Parathyroid adenoma (tissue), 2 donors: ENCODE measurements around the gene NAMPT.

Experiments
- H2AFZ ChIP-seq: fragments of 300-600 bp; sonication (generic); one replicate; pipeline ENCODE4 v1.7.0; 2017; ENCODE audit warnings: antibody characterized with exemption, mild to moderate bottlenecking
- H3K27ac ChIP-seq: fragments of 300-600 bp; sonication (generic); one replicate; pipeline ENCODE4 v1.7.0; 2017
- H3K27me3 ChIP-seq: fragments of 300-600 bp; sonication (generic); one replicate; pipeline ENCODE4 v1.7.0; 2017; ENCODE audit warnings: low read length; ENCODE audit not compliant: control insufficient read depth, insufficient read depth
- H3K36me3 ChIP-seq: fragments of 300-600 bp; sonication (generic); one replicate; pipeline ENCODE4 v1.7.0; 2017; ENCODE audit warnings: low read length; ENCODE audit not compliant: control insufficient read depth, insufficient read depth
- H3K4me1 ChIP-seq: fragments of 300-600 bp; sonication (generic); one replicate; pipeline ENCODE4 v1.7.0; 2017; ENCODE audit warnings: control low read depth
- H3K4me2 ChIP-seq: fragments of 300-600 bp; sonication (generic); one replicate; pipeline ENCODE4 v1.7.0; 2017; ENCODE audit warnings: low read length
- H3K4me3 ChIP-seq: fragments of 300-600 bp; sonication (generic); one replicate; pipeline ENCODE4 v1.7.0; 2017; ENCODE audit warnings: low read depth, low read length
- H3K79me2 ChIP-seq: fragments of 300-600 bp; sonication (generic); one replicate; pipeline ENCODE4 v1.7.0; 2017; ENCODE audit warnings: control low read depth
- H3K9ac ChIP-seq: fragments of 300-600 bp; sonication (generic); one replicate; pipeline ENCODE4 v1.7.0; 2017; ENCODE audit warnings: mild to moderate bottlenecking
- H3K9me3 ChIP-seq: fragments of 300-600 bp; sonication (generic); one replicate; pipeline ENCODE4 v1.7.0; 2017; ENCODE audit warnings: low read length; ENCODE audit not compliant: control insufficient read depth
- CTCF ChIP-seq: fragments of 300-600 bp; sonication (generic); IDR thresholded peaks from one replicate; pipeline ENCODE4 v1.7.0; 2017; ENCODE audit warnings: antibody characterized with exemption, mild to moderate bottlenecking
- donor health status: primary hyperparathyroidism.

Gene NAMPT

GRCh38 chr7:106285051-106285854 lies 470 bp upstream of the NAMPT start:
- peak overlapping the region; percentile 71 for H3K4me3 ChIP-seq
- no peaks in the 10 kb centered on the region for H3K36me3 ChIP-seq
- H3K27ac ChIP-seq: peak overlapping the region; percentile 96
- no peaks in the 10 kb centered on the region for H3K9me3 ChIP-seq
- peaks cover 22% of the 10 kb centered on the region for H3K79me2 ChIP-seq
- no peak for TF ChIP-seq CTCF
- peak overlapping the region; percentile 49 for H3K9ac ChIP-seq
- no peaks in the 10 kb centered on the region for H3K27me3 ChIP-seq
- no peaks in the 10 kb centered on the region for H3K4me1 ChIP-seq
- peak overlapping the region; percentile 99 for H2AFZ ChIP-seq
- H3K4me2 ChIP-seq: peak overlapping the region; percentile 92

GRCh38 chr7:106283831-106284713 lies 711 bp downstream of the NAMPT start:
- Histone ChIP-seq H3K4me1 (no peaks in the 10 kb centered on the region), H3K27me3 (no peaks in the 10 kb centered on the region)

GRCh38 chr7:106283501-106283830 lies 1.3 kb downstream of the NAMPT start:
- H3K4me2 ChIP-seq: peak overlapping the region; percentile 89
- peak overlapping the region; percentile 64 for H3K4me3 ChIP-seq
- no peak for TF ChIP-seq CTCF
- peak overlapping the region; percentile 59 for H3K27ac ChIP-seq
- H3K9ac ChIP-seq: no peak overlapping the region
- H3K79me2 ChIP-seq: peaks cover 22% of the 10 kb centered on the region
- no peaks in the 10 kb centered on the region for H3K4me1 ChIP-seq
- no peaks in the 10 kb centered on the region for H3K27me3 ChIP-seq
- H3K36me3 ChIP-seq: no peaks in the 10 kb centered on the region
- no peak overlapping the region for H2AFZ ChIP-seq
- H3K9me3 ChIP-seq: no peaks in the 10 kb centered on the region

More at GRCh38 chr7:106283831-106284713, 711 bp downstream of the NAMPT start:
- no peaks in the 10 kb centered on the region for H3K36me3 ChIP-seq
- H3K9me3 ChIP-seq: no peaks in the 10 kb centered on the region
- no peak overlapping the region for H3K9ac ChIP-seq
- H3K79me2 ChIP-seq: peaks cover 22% of the 10 kb centered on the region
- H2AFZ ChIP-seq: peak overlapping the region; percentile 44
- peak overlapping the region; percentile 59 for H3K27ac ChIP-seq
- peak overlapping the region; percentile 64 for H3K4me3 ChIP-seq
- TF ChIP-seq CTCF: no peak
- H3K4me2 ChIP-seq: peak overlapping the region; percentile 89

- TF ChIP-seq CTCF: no peak
- Histone ChIP-seq H3K27ac (no peak overlapping the region), H3K4me1 (no peaks in the 10 kb centered on the region), H3K36me3 (no peaks in the 10 kb centered on the region), H3K9ac (no peak overlapping the region), H3K9me3 (no peaks in the 10 kb centered on the region), H2AFZ (no peak overlapping the region), H3K4me3 (no peak overlapping the region), H3K4me2 (no peak overlapping the region), H3K79me2 (peaks cover 22% of the 10 kb centered on the region), H3K27me3 (no peaks in the 10 kb centered on the region)
Observed at GRCh38 chr7:106282852-106283251, 1.9 kb downstream of the NAMPT start.
